AG09319 (cell line): ENCODE results near the gene CACNA1B.

Source experiments
- DNase-seq: peaks from one replicate; pipeline ENCODE4 v3.0.0-alpha.2; 2010; ENCODE audit warnings: low read depth; ENCODE audit errors: extremely low read depth
- CTCF ChIP-seq: IDR thresholded peaks from 2 replicates; pipeline ENCODE4 v1.5.1; 2011; ENCODE audit warnings: low read depth, mild to moderate bottlenecking, inconsistent platforms, low read length, moderate library complexity

Gene CACNA1B

DNA sequence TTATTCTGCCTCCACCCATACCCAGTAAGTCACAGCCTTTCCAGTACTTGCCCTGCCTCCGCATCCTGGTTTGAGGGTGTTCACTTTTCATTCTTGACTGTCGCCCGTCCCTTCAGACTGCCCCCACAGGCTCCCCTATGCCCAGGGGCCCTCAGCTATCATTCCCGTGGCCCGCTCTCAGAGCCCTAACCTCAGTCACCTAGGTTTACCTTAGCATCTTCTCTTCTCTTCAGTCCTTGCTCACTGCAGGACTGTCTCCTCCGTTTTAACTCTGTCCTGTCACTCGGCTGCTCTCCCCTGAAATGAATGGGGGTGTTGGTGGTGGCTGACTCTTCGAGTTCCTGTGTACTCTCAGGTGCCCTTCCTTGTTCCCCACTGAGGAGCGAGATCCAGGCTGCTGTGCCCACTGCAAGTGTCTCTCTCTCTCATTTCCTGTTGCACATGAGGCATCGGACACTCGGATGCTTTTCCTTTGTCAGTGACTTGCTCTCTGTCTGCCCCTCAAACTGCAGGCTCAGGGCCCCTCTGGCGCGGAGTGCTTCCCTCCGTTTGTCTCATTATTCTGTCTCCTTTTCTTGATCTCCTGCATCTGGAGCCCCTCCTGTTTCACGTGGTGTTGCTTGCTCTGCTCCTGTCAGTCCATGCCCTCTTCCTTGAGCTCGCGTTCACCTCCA is 89.8 kb downstream of the CACNA1B start:
- no peak for DNase-seq
- TF ChIP-seq CTCF, result no peak

- DNase-seq, result no peak
- TF ChIP-seq CTCF, result no peak
Observed at GRCh38 chr9:137968235-137968634, 90.7 kb downstream of the CACNA1B start.

DNA sequence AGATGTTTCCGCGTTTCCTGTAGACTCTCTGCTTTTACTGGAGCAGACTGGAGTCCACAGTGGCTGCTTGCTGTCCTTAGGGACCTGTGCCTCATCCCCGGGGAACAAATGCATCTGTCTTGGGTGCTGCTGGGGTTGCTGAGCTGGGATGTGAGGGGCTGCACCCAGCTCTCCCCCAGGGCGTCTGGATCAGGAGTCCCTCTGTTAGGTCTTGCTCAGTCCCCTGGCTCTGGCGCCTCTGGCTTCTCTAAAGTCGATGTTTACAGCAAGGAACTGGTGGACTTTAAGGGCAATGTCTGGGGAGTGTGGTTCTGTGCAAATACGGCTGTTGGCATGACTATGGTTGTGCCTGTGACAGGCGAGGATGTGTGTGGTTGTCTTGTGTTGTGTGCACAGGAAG is 91.4 kb downstream of the CACNA1B start:
- DNase-seq, result no peak
- TF ChIP-seq CTCF, result no peak

GRCh38 chr9:137969685-137970084 is 92.1 kb downstream of the CACNA1B start:
- no peak for DNase-seq
- no peak for TF ChIP-seq CTCF

DNA sequence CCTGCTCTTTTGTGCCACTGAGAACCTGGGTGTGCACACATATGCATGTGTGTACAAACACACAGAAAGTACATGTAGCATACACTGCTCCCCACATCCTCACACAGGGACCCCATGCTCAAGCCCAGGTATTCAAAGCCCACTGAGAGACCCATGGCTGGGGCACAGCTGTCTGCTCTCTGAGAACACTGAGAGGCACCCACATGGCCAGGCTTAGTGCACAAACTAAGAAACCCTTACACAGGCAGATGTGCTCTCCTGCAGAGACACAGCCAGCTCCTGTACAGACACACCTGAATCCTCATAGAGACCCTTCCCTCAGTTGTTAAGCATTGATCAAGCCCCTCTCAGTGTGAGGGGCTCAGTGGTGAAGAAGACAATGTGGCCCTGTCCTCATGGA is 92.5 kb downstream of the CACNA1B start:
- DNase-seq, result no peak
- TF ChIP-seq CTCF, result no peak

- no peak for TF ChIP-seq CTCF
- DNase-seq, result no peak
Observed at GRCh38 chr9:137970686-137971476, 93.3 kb downstream of the CACNA1B start.

GRCh38 chr9:137971477-137972138 is 94.0 kb downstream of the CACNA1B start:
- no peak for TF ChIP-seq CTCF
- DNase-seq, result no peak
